GM18868 (cell line): ENCODE measurements around the gene DHCR24.

Source experiments
- ATAC-seq: cut with Tn5 transposase; IDR thresholded peaks from one replicate; pipeline ENCODE4 v1.9.1; 2021; ENCODE audit warnings: mild to moderate bottlenecking, moderate library complexity; ENCODE audit not compliant: unreplicated experiment

Gene DHCR24

DNA sequence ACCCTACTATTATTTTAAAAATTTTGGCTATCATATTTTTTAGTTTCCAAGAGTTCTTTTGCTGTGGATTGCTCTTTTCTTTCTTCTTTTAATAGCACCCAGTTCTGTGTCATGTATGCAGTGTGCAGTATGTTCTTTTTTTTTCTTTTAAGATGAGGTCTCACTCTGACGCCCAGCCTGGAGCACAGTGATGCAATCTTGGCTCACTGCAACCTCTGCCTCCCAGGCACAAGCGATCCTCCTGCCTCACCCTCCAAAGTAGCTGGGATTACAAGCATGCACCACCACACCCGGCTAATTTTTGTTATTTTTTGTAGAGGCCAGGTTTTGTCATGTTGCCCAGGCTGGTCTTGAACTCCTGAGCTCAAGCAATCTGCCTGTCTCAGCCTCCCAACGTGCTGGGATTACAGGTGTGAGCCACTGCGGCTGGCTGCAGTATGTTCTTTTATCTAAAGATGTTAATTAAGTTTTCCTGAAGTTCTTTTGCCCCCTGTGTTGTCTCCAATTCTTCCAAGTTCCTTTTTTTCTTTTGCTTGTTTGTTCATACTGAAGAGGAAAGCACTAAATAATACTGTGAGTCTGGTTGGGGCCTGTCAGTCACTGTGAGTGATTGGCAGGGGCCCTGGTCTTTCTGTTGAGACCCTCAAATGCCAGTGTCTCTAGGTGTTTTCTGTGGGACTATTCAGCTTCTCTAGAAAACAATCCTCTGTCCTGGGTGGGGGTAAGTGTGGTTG is 68.4 kb downstream of the DHCR24 start:
- no peak for ATAC-seq

DNA sequence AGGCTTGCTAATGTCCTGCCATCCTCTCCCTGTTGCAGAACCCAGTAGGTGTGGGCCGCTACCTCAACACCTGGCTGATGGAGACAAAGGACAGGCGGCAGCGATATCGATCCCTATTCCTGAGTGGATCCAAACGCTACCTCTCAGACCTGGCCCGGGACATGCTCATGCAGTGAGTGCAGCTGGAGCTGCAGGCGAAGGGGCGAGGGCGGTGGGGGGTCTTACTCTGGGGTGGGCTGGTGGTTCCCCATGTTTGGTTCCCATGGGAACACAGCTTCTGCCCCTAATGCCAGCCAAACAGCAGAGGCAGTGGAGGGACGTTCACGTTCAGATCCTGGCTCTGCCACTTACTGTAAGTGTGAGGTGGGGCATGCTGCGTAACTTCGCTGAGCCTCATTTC is 70.0 kb downstream of the DHCR24 start:
- no peak for ATAC-seq

- no peak for ATAC-seq
Observed at GRCh38 chr1:54816130-54816529, 70.9 kb downstream of the DHCR24 start.

DNA sequence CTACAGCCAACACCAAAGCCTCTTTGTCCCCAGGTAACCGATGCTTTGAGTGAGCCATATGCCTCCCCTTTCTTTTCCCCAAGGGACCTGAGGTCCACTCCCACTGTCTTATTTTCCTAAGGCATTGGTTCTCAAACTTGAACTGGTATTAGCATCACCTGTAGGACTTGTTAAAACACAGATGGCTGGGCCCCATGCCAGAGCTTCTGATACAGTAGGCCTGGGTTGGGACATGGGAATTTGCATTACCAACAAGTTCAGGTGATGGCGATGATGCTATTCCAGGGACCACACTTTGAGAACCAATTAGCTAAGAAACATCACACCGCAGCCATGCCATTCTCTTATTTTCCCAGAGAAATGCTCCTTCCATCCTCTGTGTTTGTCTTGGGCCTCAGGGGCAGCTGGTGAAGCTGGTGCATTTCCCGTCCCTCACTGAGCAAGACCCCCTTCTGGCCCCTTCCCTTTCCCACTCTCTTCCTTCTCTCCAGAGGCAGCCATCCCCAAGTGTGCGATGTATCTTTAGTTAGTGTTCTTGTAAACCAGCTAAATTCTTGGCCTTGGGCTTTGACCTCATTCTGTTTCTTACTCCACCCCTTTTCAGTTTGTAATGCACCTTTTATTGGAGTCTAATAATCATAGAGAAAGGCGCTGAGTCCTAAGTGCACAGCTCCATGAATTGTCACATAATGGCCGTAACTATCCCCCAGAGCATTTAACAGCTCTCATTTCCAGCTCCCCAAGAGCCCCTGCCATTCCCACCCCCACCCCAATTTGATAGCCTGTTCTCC is 71.7 kb downstream of the DHCR24 start:
- no peak for ATAC-seq

GRCh38 chr1:54814571-54814970 is 72.4 kb downstream of the DHCR24 start:
- no peak for ATAC-seq

- no peak for ATAC-seq
Observed at GRCh38 chr1:54814126-54814498, 72.9 kb downstream of the DHCR24 start.

- ATAC-seq: peak; percentile 25
Observed at GRCh38 chr1:54813485-54814125, 73.4 kb downstream of the DHCR24 start.

- ATAC-seq: peak; percentile 60
Observed at GRCh38 chr1:54812801-54813484, 74.1 kb downstream of the DHCR24 start.

DNA sequence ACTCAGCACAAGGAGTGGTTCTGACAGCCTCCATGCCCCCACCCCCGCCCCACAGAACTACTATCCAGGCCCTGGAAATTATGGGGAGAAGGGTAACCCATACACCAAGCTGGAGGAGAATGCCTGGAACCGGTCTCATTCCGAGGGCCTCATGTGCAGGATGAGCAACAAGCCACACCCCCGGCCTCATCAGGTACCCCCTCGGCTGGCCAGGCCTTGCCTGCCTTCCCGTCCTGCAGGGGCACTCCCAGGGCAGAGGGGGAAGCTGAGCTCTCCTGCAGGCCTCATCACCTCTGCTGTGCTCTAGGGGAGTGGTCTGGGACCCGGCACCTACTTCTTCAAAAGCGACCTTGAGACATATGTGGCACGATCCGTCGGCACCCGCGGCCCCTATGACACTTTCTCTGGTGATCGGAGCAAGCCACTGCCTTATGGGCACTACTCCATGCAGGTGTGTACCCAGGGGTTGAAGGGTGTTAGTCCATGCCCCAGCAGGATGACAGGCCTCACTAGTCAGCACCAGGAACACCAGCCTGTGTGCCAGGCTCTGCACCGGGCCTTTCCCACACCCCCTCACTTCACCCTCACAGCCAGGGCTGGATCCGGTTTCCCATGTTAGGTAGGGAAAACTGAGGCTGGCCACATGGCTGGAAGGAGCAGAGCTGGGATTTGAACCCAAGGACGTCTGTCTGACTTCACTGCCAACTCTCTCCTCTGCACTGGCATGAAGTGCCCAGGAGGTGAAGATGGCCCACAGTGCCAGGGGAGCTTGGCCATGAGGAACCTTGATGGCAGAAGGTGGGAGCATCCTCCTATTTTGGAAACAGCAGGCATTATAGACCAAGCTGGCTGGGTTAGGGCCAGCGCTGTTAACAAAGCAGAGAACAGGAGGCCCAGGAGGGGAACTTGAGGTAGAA is 75.0 kb downstream of the DHCR24 start:
- ATAC-seq: no peak

DNA sequence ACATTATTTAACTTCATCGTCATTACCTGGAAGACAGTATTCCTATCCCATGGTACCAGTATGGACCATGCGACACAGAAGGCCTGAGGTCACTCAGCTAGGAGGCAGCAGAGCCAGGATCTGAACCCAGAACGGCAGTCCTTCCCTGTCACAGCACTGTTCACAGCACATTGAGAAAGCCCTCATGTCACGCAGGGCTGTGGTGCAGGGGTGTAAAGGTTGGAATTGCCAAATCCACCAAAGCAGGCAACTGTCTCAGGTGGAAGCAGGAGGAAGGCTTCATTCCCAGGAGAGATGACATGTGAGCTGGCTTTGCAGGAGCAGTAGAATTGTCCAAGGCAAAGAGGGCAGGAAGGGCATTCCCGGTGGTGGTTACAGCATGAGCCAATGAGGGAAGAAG is 75.9 kb downstream of the DHCR24 start:
- no peak for ATAC-seq

GRCh38 chr1:54810153-54810942 is 76.6 kb downstream of the DHCR24 start:
- peak; percentile 63 for ATAC-seq

DNA sequence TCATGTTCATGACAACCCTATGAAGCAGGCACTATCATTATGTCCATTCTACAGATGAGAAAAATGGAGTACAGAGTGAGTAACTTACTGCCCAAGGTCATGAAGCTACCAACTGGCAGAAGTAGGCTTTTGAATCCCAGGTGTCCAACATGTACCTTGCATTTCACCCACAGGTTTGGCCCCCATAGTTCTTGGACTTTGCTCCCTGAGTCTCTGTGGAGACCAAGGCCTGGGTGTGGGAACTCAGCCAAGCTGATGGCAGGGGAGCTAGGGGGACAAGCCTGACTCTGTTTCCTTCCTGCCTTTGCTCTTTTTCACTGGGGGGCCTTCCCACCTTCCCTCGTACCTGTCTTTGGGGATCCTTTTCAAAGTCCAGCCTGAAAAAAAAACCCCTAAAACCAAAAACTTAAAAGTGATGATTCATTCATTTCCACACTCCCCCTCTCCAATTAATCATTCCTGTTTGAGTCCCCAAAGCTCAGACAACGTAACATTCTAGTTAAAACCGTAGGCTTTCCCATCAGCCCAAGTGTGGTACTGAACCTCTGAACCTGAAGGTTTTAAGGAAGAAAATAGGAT is 77.4 kb downstream of the DHCR24 start:
- ATAC-seq: no peak

DNA sequence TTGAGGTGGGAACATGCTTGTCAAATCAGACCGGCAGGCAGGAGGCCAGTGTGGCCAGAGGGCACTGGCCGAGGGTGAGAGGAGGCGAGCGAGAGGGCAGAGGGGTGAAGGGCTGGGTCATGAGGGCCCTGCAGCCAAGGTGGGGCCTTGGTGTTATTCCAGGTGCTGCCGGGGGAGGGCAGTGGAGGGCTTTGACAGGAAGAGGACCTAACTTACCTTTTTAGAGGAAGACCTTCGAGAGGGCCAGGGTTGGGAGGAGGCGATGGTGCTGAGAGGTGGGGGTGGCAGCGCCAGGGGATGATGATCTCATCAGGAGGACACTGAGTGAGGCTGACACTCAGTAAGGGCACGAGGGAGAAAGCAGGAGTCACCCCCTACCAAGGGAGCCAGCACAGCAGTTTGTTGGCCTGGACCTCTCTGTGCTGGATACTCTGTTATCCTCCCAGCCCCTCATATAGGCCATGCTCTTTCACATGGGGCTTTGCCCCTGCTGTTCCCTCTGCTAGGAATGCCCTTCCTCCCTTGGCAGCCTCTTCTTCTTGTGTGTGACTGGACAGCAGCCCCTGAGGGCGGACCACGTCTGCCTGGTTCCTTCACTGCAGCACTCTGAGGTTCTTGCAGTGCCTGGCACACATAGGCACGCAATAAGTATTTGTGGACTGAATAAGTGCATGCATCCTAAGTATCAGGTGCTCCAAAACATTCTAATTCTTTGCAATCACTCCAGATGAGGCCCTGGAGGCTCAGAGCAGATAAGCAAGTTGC is 78.4 kb downstream of the DHCR24 start:
- ATAC-seq: no peak

DNA sequence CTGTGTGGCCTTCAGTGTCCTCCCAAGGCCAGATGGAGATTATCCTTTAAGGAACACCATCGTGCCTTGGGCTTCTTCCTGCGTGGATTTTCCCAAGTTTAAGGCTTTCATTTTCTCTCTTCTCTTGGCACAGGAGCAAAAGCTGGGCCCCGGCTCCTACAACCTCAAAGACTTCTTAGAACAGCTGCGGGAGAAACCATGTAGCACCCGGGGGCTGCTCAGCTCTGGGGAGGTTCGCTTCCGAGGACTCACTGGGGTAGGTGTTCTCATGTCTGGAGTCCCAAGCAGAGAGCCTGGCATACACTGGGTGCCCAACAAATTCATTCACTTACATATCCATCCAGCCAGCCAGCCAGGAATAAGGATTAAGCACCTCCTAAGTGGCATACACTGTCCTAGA is 79.2 kb downstream of the DHCR24 start:
- ATAC-seq: no peak

DNA sequence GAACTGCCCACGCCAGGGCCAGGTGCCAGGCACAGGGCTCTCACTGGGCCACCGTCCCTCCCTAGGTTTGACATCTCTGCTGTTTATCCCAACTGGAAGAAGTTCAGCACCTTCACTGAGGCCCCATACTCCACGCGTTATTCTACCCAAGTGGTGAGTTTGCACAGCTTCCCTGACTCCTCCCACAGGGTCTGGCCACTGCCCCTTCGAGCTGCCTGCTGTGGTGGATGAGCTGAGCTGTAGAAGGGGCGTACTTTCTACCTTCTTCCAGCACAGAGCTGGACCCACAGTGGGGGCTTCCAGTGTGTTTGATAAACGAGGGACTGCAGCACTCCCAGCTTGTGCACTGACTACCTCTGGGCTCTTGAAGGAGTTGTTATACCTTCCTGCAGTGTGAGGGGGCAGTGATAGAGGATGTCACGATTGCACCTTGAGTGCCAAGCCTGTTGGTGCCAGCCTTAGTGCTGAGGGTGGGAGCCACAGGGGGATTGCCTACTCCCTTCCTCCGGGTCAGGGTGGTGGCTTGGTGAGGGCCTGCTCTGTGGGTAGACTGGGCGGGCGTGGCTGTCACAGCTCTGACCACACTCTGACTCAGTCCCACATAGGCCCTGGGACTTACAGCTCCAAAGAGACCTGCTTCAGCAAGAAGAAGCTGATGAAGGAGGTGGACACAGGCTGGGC is 79.9 kb downstream of the DHCR24 start:
- no peak for ATAC-seq

GRCh38 chr1:54805981-54806381 is 81.0 kb downstream of the DHCR24 start:
- no peak for ATAC-seq

DNA sequence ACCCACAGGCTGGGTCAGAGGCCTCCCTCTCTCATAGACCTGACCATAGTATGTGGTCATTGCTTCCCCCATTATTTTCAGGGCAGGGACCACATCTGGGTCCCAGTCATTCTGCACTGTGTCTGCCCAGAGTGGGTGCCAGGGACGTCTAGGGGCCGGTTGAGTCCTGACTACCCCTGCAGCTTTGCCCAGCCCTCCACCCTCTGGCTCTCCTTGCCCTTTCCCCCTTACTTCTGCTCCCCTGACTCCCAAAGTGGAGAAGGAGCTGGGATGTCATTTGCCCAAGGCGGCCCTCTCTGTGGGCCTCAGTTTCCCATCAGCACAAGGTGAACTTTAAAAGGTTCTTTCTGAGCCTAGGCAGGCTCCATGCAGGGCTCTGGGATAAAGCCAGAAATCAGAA is 81.5 kb downstream of the DHCR24 start:
- ATAC-seq: no peak
